ENCODE results near the gene PCDH12. TPM values are rescaled to one million over a fixed set of nuclear protein-coding genes. Genes with fewer than 3 reads are reported as not detected.

The PCDH12 gene
- total RNA-seq, 1 experiment from 2014 or later: 0.10 TPM

Other genes with a start within 250 kb of the PCDH12 start
- 66.8 and 67.1 TPM in 2 replicates for gene PCDH1, start 79.8 kb downstream of the PCDH12 start, total RNA-seq (2014; rRNA removed; shearing (Covaris generic))
- gene DELE1, start 34.3 kb downstream of the PCDH12 start, total RNA-seq (2014; rRNA removed; shearing (Covaris generic)): 61.7 and 83.1 TPM in 2 replicates
- gene RNF14, start 10.9 kb upstream of the PCDH12 start, total RNA-seq (2014; rRNA removed; shearing (Covaris generic)): 52.3 and 55.3 TPM in 2 replicates
- 72.2 and 87.0 TPM in 2 replicates for gene GNPDA1, start 54.8 kb upstream of the PCDH12 start, total RNA-seq (2014; rRNA removed; shearing (Covaris generic))
- gene NDFIP1, start 150.6 kb upstream of the PCDH12 start, total RNA-seq (2014; rRNA removed; shearing (Covaris generic)): 42.9 and 45.7 TPM in 2 replicates